ENCODE results near the gene P2RX4. TPM values are rescaled to one million over a fixed set of nuclear protein-coding genes. Genes with fewer than 3 reads are reported as not detected.

The P2RX4 gene
- total and polyA plus RNA-seq, 2 of the 8 experiments (the other 6 are each of a cell fraction or from before 2014, with no cell fraction given): 9.5 to 12.2 TPM

DNA sequence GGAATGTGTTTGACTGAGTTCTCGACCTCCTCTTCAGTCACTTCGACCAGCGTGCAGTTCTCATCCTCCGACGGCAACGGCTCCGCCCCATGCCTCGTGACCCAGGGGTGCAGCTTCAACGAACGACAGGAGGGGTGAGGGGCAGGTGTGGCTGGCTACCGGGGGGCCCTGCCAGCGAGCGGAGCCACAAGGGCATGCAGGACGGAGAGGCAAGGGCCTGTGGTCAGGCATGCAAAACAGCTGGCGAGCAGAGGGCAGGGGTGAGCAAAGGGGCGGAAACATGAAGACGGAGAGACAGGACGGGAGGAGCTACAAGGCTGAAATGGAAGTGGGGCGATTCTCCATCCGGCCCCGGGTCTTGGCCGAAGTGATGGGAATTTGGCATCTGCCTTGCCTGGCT is 38.7 kb downstream of the P2RX4 start:
- no peaks in the 10 kb centered on the region for H3K27me3 ChIP-seq (replicated peaks in 1 of 4; ENCODE audit: control insufficient read depth in 3 of 4, extremely low read depth in 1 of 4, insufficient read depth in 3 of 4, low read length in 3 of 4)
- H3K79me2 ChIP-seq (ENCODE audit: control insufficient read depth in 1 of 2, insufficient read depth in 2 of 2, low read length in 2 of 2): no peaks in the 10 kb centered on the region
- no peak overlapping the region for H2BK120ac ChIP-seq (replicated peaks; ENCODE audit: low read depth, low read length)
- no peak overlapping the region for H3K9ac ChIP-seq (replicated peaks in 1 of 4; ENCODE audit: extremely low read depth in 1 of 4, low read depth in 3 of 4, low read length in 3 of 4)
- H4K8ac ChIP-seq (ENCODE audit: extremely low read depth, insufficient read depth, low read length): no peak overlapping the region
- H2BK15ac ChIP-seq (ENCODE audit: low read length): no peak overlapping the region
- H3K4me3 ChIP-seq (ENCODE audit: extremely low read depth in 1 of 4, insufficient read depth in 2 of 4, low read depth in 3 of 4, low read length in 4 of 4): no peak overlapping the region
- FAIRE-seq (no peak), DNase-seq (ENCODE audit: low read depth in 1 of 2, low spot score in 2 of 2) (no peak)
- H3K14ac ChIP-seq (ENCODE audit: insufficient read length): no peak overlapping the region
- no peak overlapping the region for H3K4me2 ChIP-seq (ENCODE audit: insufficient read depth in 1 of 2, low read depth in 2 of 2, low read length in 2 of 2)
- no peak overlapping the region for H2AK5ac ChIP-seq (ENCODE audit: low read depth, low read length)
- no peaks in the 10 kb centered on the region for H3K9me3 ChIP-seq (ENCODE audit: insufficient read depth in 2 of 2, low read depth in 1 of 2, low read length in 1 of 2)
- H3K23ac ChIP-seq (ENCODE audit: insufficient read length): no peak overlapping the region
- no peak overlapping the region for H2BK12ac ChIP-seq (ENCODE audit: low read depth, low read length)
- H3K56ac ChIP-seq (replicated peaks; ENCODE audit: insufficient read length, low read depth, low read length): no peak overlapping the region
- H4K91ac ChIP-seq (replicated peaks; ENCODE audit: insufficient read length, low read length): no peak overlapping the region
- H2BK20ac ChIP-seq (ENCODE audit: low read length): no peak overlapping the region
- CTCF ChIA-PET (ENCODE audit: partially characterized antibody): interaction anchor here (1.6 to 1.8 kb wide), 2 partner anchors 10 to 19 kb away, joined by 5 read pairs; no protein-coding TSS in a partner anchor
- POLR2A ChIA-PET (ENCODE audit: partially characterized antibody): interaction anchor here (0.7 to 1.1 kb wide), 2 partner anchors 10 to 93 kb away, joined by 3 read pairs; no protein-coding TSS in a partner anchor
- no peaks in the 10 kb centered on the region for H3K4me1 ChIP-seq (replicated peaks in 1 of 4; ENCODE audit: control insufficient read depth in 3 of 4, insufficient read depth in 4 of 4, low read length in 3 of 4)
- TF ChIP-seq HDAC2 (IDR thresholded peaks at IDR 0.05; ENCODE audit: borderline replicate concordance in 1 of 2, low read depth in 2 of 2, low read length in 2 of 2): no peak
- H2BK5ac ChIP-seq (ENCODE audit: low read depth, low read length): no peak overlapping the region
- no peak overlapping the region for H2AFZ ChIP-seq (ENCODE audit: low read length)
- H3K27ac ChIP-seq (ENCODE audit: low read depth, low read length): no peak overlapping the region
- no peak overlapping the region for H4K5ac ChIP-seq (ENCODE audit: insufficient read length, low read depth, low read length)
- H3K18ac ChIP-seq (ENCODE audit: extremely low read depth, low read length): no peak overlapping the region
- H3K79me1 ChIP-seq (ENCODE audit: low read depth, low read length): no peaks in the 10 kb centered on the region
- 93% methylated on average over 17 of the region's 22 CpGs; no CpG with 5 or more reads in 1 of the 2 experiments for whole genome bisulfite sequencing, 2 experiments (ENCODE audit: extremely low coverage in 1 of 2, insufficient coverage in 1 of 2, insufficient read length in 1 of 2, insufficient replicate concordance in 2 of 2, low coverage in 1 of 2, low lambda C conversion rate in 2 of 2, missing lambda C conversion rate in 1 of 2)
- peaks cover 10 to 35% (median 34%) of the 10 kb centered on the region in 4 experiments for H3K36me3 ChIP-seq (ENCODE audit: control insufficient read depth in 2 of 4, insufficient read depth in 4 of 4, low read length in 3 of 4)
- H4K20me1 ChIP-seq (replicated peaks in 1 of 2; ENCODE audit: control insufficient read depth in 1 of 2, insufficient read depth in 2 of 2, low read length in 2 of 2): no peaks in the 10 kb centered on the region
- H3K23me2 ChIP-seq (ENCODE audit: low read depth, low read length): no peaks in the 10 kb centered on the region; the same call in 1 of the 2 replicates
- H3K4ac ChIP-seq (replicated peaks; ENCODE audit: insufficient read length, low read depth, low read length): no peak overlapping the region
